HG03064 (cell line): ENCODE measurements around the gene BEST1.
"Not testable (repeated sequence)": the region's sequence is repeated elsewhere in the genome, so short reads cannot be mapped to it uniquely, and the experiment has no call there.

Source experiments
- ATAC-seq: cut with Tn5 transposase; IDR thresholded peaks from one replicate; pipeline ENCODE4 v1.9.1; 2021; ENCODE audit warnings: low read depth; ENCODE audit not compliant: unreplicated experiment

BEST1 gene

DNA sequence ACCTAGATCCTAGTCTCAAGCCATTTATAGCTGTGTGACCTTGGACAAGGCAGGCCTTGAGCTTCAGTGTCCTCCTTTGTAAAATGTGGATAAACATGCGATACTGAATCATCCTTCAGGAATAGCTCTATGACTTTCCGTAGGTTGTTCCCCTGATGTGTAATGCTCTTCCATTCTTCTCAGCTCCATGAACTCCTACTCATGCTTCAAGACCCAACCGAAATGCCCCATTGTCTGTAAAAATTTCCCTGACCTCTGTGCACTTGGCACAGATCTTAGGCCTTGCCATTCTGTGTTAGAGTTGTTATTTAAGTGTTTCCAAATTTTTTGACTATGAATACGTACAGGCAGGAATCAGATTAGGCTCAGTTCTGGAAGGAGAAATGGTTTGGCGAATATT lies 3.3 kb upstream of the BEST1 start:
- no peak for ATAC-seq

DNA sequence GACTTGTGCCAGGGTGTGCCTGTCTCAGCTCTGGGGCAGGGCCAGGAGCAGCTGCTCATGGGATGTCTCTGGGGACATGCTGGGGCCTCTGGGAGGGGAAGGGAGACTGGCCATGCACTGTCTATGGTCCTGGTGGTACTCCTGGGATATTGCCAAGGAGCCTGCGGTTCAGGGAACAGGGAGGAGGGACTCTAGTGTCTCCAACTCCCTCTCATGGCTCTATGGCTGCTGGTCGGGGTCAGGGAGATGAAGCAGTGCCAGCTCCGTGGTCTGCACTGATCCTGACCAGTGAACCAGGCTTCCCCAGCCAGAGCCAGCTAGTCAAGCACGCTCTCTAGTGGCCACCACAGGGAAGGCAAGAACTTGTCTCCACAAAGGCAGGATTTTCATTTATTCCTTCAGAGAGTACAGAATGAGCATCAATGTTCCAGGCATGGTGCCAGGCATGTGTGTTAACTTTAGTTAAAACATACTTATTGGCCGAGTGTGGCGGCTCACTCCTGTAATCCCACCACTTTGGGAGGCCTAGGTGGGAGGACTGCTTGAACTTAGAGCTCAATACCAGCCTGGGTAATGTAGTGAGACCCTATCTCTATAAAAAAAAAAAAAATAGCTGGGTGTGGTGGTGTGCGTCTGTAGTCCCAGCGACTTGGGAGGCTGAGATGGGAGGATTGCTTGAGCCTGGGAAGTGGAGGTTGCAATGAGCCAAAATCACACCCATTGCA lies 2.5 kb upstream of the BEST1 start:
- ATAC-seq = no peak

DNA sequence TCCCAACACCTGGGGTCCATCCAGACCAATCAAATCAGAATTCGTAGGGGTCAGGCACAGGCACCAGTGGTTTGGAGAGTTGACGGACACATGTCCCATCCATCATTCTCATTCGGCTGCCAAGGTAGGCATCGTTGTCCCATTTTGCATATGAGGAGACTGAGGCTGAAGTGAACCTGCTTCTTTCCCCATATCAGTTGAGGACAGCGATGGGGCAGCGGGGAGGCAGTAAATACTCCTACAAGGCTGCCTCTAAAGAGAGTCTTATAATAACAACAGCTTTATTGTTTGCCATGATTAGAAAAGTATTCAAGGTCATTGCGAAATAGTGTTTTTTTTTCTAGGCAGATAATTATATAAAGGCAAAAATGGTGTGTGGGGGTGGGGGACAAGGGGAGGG lies 1.6 kb upstream of the BEST1 start:
- ATAC-seq = no peak

GRCh38 chr11:61949169-61950034 lies 749 bp upstream of the BEST1 start:
- no peak for ATAC-seq

DNA sequence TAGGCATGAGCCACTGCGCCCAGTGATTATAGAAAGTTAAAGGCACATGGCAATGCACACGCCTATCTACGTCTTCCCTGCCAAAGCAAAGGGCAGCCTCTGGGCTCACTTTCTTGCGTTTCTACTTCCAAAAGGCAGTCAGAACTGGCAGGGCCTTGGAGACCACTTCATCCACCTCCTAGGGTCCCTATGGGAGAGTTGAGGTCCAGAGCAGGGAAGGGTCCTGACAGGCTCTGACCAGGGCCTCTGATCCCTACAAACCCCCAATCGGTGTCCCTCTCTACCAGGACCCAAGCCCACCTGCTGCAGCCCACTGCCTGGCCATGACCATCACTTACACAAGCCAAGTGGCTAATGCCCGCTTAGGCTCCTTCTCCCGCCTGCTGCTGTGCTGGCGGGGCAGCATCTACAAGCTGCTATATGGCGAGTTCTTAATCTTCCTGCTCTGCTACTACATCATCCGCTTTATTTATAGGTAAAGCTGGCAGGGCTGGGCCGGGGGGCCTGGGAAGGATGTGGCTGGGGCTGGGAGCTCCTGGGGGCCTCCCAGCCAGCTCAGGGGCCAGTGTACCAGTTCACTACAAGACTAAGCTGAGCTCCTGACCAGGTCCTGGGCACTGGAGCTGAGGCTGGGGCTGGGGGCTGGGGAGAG lies 1.5 kb downstream of the BEST1 start:
- ATAC-seq = no peak

DNA sequence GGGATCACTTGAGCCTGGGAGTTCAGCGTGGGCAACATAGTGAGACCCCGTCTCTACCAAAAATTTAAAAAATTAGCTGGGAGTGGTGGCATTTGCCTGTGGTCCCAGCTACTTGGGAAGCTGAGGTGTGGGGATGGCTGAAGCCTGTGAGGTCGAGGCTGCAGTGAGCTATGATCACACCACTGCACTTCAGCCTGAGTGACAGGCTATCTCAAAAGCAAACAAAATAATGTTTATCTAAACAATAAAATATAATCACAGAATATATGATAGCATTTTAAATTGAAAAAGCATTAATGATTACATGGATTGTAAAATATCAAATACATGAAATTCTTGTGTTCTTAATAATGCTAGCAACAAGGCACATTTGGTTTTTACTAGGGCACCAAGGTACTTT lies 2.7 kb downstream of the BEST1 start:
- ATAC-seq = no peak

- not testable (repeated sequence) for ATAC-seq
Observed at GRCh38 chr11:61953632-61954031, 3.5 kb downstream of the BEST1 start.

- ATAC-seq = no peak
Observed at GRCh38 chr11:61954106-61954850, 4.1 kb downstream of the BEST1 start.

GRCh38 chr11:61954851-61955421 lies 4.8 kb downstream of the BEST1 start:
- no peak for ATAC-seq

DNA sequence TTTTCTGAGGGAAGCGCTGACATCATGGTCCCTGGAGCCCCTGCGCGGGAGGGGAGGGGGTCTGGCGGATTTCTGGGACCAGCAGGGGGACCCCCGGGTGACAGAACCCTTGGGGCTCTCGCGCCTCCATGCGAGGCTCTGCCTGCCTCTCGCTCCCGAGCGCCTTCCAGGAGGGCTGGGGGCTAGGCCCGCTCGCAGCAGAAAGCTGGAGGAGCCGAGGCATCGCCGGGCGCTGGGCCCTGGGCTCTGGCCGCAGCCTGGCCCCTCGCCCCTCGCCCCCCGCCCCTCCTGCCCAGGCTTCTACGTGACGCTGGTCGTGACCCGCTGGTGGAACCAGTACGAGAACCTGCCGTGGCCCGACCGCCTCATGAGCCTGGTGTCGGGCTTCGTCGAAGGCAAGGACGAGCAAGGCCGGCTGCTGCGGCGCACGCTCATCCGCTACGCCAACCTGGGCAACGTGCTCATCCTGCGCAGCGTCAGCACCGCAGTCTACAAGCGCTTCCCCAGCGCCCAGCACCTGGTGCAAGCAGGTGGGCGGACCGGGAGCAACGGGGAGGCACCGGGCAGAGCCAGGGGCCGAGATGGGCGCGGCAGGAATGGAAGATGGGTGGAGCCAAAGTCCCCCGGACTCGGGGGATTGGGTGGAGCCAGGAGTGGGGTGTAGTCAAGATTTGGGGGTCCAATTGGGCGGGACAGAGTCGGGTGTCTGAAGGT lies 5.4 kb downstream of the BEST1 start:
- ATAC-seq = no peak

GRCh38 chr11:61956191-61957020 lies 6.3 kb downstream of the BEST1 start:
- ATAC-seq = no peak

DNA sequence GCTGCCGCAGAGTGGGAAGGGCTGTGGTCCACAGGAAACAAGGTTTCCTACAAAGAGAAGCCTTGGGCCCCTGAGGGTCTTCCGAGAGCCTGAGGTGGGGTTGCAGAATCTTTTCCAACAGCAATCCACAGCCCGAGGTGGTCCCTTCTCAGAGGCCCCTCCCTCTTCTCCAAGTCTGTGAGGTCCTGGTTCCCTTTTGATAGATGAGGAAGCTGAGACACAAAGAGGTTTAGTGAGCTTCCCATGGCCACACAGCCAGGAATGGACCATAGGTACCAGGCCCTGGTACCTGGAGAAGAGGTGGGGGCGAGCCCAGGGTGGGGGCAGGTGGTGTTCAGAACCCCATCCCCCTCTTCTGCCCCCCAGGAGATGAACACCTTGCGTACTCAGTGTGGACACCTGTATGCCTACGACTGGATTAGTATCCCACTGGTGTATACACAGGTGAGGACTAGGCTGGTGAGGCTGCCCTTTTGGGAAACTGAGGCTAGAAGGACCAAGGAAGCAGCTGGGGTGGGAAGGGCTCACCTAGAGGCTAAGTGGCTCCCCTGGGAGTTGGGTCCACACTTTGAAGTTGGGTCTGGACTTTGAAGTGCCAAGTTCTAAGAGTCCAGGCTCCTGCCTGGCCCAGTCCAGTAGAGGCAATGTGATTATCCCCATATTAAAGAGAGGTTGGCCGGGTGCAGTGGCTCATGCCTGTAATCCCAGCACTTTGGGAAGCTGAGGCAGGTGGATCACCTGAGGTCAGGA lies 7.0 kb downstream of the BEST1 start:
- ATAC-seq = no peak

GRCh38 chr11:61958590-61958989 lies 8.4 kb downstream of the BEST1 start:
- ATAC-seq = no peak

GRCh38 chr11:61959114-61959513 lies 9.0 kb downstream of the BEST1 start:
- ATAC-seq = no peak

DNA sequence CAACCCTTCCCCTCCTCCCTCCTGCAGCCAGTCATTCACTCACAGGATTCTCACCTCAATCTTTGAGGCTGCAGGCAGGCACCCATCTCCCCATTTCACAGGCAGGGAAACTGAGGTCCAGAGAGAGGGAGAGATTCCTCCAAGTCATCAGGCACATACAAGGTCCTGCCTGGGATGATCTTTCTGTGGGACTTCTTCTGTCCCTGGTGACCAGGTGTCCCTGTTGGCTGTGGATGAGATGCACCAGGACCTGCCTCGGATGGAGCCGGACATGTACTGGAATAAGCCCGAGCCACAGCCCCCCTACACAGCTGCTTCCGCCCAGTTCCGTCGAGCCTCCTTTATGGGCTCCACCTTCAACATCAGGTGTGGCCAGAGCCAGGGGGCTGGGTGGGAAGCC lies 9.5 kb downstream of the BEST1 start:
- ATAC-seq = no peak

DNA sequence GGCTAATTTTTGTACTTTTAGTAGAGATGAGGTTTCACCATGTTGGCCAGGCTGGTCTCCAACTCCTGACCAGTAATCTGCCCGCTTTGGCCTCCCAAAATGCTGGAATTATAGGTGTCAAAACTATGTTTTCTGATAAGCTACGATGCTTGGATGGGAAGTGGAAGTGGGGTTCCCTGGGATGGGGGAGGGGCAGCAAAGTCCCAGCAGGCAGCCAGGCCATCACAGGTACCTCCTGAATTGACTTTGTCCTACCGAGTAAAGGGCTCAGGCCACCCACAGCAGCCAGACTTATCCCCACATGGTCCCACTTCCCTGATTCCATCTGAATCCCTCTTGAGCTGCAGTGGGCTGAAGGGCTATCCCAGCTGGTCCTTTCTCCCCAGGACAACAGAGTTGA lies 10.4 kb downstream of the BEST1 start:
- no peak for ATAC-seq

DNA sequence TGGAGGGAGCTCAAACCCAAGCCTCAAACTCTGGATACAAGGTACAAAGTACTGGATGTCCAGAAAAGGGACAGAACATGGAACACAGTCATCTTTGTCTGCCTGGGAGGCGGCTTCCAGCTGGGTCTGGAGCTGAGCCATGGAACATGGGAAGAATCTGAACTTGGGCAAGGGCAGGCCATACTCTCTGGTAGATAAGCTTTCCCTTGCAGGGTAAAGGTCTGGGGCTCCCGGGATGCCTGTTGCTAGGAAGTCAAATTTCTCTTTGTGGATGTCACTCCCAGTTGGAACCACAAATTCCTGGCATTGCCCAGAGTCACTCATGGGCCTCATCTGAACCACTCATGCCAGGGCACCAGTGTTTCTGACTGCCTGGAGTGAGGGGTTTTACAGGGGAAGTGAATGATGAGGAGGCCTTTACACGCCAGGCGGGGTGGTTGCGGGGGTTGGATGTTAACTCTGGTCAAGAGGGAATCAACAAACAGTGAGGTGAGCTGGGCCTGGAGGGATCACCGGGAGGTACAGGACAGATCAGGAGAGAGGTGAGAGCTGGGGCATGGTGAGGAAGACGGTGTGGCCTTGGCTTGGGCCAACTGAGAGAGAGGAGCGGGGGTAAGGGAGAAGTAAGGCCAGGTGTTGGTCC lies 11.5 kb downstream of the BEST1 start:
- ATAC-seq = no peak
